CD14-positive monocyte (primary cell): ENCODE data around the gene DNAAF3. TPM values are rescaled to one million over a fixed set of nuclear protein-coding genes. Genes with fewer than 3 reads are reported as not detected.

Experiments used
- DNase-seq, 3 donors: peaks; one replicate each; pipeline ENCODE4 v3.0.0-alpha.2; 2011 to 2022
- H2AFZ ChIP-seq: 2 replicates; pipeline ENCODE4 v1.6.0; 2012; ENCODE audit warnings: mild to moderate bottlenecking, low read depth, low read length, inconsistent platforms; ENCODE audit not compliant: insufficient read depth, poor library complexity, severe bottlenecking
- H3K27ac ChIP-seq, 2 donors: 1 replicate in 1 of 2; 2 replicates in 1 of 2; pipeline ENCODE4 v1.5.1; 2012 to 2013; ENCODE audit warnings: low read length in 2 of 2, control low read depth in 1 of 2, inconsistent platforms in 1 of 2, low read depth in 1 of 2, mild to moderate bottlenecking in 1 of 2
- H3K27me3 ChIP-seq, 2 donors: one replicate each; pipeline versions ENCODE4 v1.6.0 to v1.6.1; 2011 to 2013; ENCODE audit warnings: low read length in 2 of 2; ENCODE audit not compliant: control insufficient read depth in 2 of 2, insufficient read depth in 2 of 2
- H3K36me3 ChIP-seq, 2 donors: replicated peaks in 1 of 2; 1 replicate in 1 of 2; 2 replicates in 1 of 2; pipeline versions ENCODE4 v1.5.1 to v1.6.1; 2012 to 2013; ENCODE audit warnings: low read length in 2 of 2, control low read depth in 1 of 2, inconsistent platforms in 1 of 2, mild to moderate bottlenecking in 1 of 2; ENCODE audit not compliant: insufficient read depth in 2 of 2, control insufficient read depth in 1 of 2
- H3K4me1 ChIP-seq, 2 donors: 1 replicate in 1 of 2; 2 replicates in 1 of 2; pipeline versions ENCODE4 v1.5.1 to v1.6.1; 2012 to 2013; ENCODE audit warnings: low read length in 2 of 2, control low read depth in 1 of 2, inconsistent platforms in 1 of 2, mild to moderate bottlenecking in 1 of 2, moderate library complexity in 1 of 2; ENCODE audit not compliant: insufficient read depth in 2 of 2, control insufficient read depth in 1 of 2
- H3K4me2 ChIP-seq: replicated peaks from 2 replicates; pipeline ENCODE3; 2012; ENCODE audit warnings: low read length, moderate library complexity, mild to moderate bottlenecking; ENCODE audit not compliant: poor library complexity, severe bottlenecking; ENCODE audit errors: extremely low read depth
- H3K4me3 ChIP-seq, 3 experiments: fragments of 200-600 bp in 1 of 3; sonication (generic) in 1 of 3; replicated peaks in 1 of 3; 1 replicate in 2 of 3; 2 replicates in 1 of 3; pipeline ENCODE4 v1.5.1; 2011 to 2013; ENCODE audit warnings: low read length in 3 of 3, mild to moderate bottlenecking in 3 of 3, control low read depth in 2 of 3, low read depth in 2 of 3, inconsistent platforms in 1 of 3, moderate library complexity in 1 of 3
- H3K79me2 ChIP-seq: 2 replicates; pipeline ENCODE4 v1.6.0; 2012; ENCODE audit warnings: mild to moderate bottlenecking, control low read depth, inconsistent platforms, low read length, moderate library complexity; ENCODE audit not compliant: insufficient read depth
- H3K9ac ChIP-seq: 2 replicates; pipeline ENCODE4 v1.6.0; 2017; ENCODE audit warnings: low read length, mild to moderate bottlenecking; ENCODE audit not compliant: insufficient read depth, poor library complexity, severe bottlenecking
- H3K9me3 ChIP-seq, 2 donors: replicated peaks in 1 of 2; 1 replicate in 1 of 2; 2 replicates in 1 of 2; pipeline versions ENCODE4 v1.5.1 to v1.6.1; 2012 to 2013; ENCODE audit warnings: low read length in 2 of 2, control low read depth in 1 of 2; ENCODE audit not compliant: control insufficient read depth in 1 of 2, insufficient read depth in 1 of 2
- H4K20me1 ChIP-seq: 2 replicates; pipeline ENCODE4 v1.6.0; 2012; ENCODE audit warnings: mild to moderate bottlenecking, low read length, control low read depth, moderate library complexity; ENCODE audit not compliant: insufficient read depth
- H3K27ac Mint-ChIP-seq, 7 donors: one replicate each; pipeline ENCODE4 v1.8.0; 2020; ENCODE audit warnings: mild to moderate bottlenecking in 7 of 7, mixed read lengths in 7 of 7, moderate library complexity in 6 of 7, inconsistent platforms in 2 of 7
- H3K27me3 Mint-ChIP-seq, 3 donors: one replicate each; pipeline ENCODE4 v1.8.0; 2021 to 2022; ENCODE audit warnings: low read depth in 3 of 3, mild to moderate bottlenecking in 3 of 3, mixed read lengths in 3 of 3, moderate library complexity in 3 of 3, inconsistent platforms in 1 of 3
- H3K36me3 Mint-ChIP-seq, 2 donors: one replicate each; pipeline ENCODE4 v1.8.0; 2020; ENCODE audit warnings: mixed read lengths in 2 of 2, inconsistent platforms in 1 of 2, mild to moderate bottlenecking in 1 of 2
- H3K4me1 Mint-ChIP-seq: one replicate; pipeline ENCODE4 v1.8.0; 2020; ENCODE audit warnings: mild to moderate bottlenecking, mixed read lengths
- H3K4me3 Mint-ChIP-seq, 2 donors: one replicate each; pipeline ENCODE4 v1.8.0; 2020; ENCODE audit warnings: mild to moderate bottlenecking in 2 of 2, mixed read lengths in 2 of 2, moderate library complexity in 1 of 2
- H3K9me3 Mint-ChIP-seq, 7 donors: one replicate each; pipeline ENCODE4 v1.8.0; 2020 to 2022; ENCODE audit warnings: mixed read lengths in 7 of 7, mild to moderate bottlenecking in 6 of 7, moderate library complexity in 6 of 7, inconsistent platforms in 2 of 7
- WGBS: methylation state at CpG from one replicate; pipeline ENCODE4 v1.1.5; 2013; ENCODE audit warnings: missing lambda C conversion rate; ENCODE audit not compliant: insufficient coverage; 5-methylcytosine and 5-hydroxymethylcytosine counted together
- intact Hi-C, 2 donors: fragments of 100-400 bp; cut with micrococcal nuclease; formaldehyde crosslinking; loops; one replicate each; pipeline versions ENCODE4 v1.15.0 to v1.15.1; 2023
- polyA plus RNA-seq, 3 donors: library from polyadenylated mRNA; depleted of rRNA in 1 of 3; unstranded in 2 of 3; stranded (reverse) in 1 of 3; fragments of 300-500 nt in 2 of 3; fragments of >200 nt in 1 of 3; fragmentation: Illumina TruSeq in 2 of 3; gene quantifications; 1 replicate in 2 of 3; 2 replicates in 1 of 3; pipeline ENCODE4 v1.2.3, GENCODE V29; 2012 to 2021
- TF ChIP-seq, protein P1 (sequence below): fragments of 200-600 bp; IDR thresholded peaks from one replicate; pipeline ENCODE4 v1.8.0; 2022; ENCODE audit warnings: antibody characterized with exemption, mild to moderate bottlenecking

DNAAF3 gene
- polyA plus RNA-seq, 3 donors: 0.19 TPM; not detected in 2

DNA sequence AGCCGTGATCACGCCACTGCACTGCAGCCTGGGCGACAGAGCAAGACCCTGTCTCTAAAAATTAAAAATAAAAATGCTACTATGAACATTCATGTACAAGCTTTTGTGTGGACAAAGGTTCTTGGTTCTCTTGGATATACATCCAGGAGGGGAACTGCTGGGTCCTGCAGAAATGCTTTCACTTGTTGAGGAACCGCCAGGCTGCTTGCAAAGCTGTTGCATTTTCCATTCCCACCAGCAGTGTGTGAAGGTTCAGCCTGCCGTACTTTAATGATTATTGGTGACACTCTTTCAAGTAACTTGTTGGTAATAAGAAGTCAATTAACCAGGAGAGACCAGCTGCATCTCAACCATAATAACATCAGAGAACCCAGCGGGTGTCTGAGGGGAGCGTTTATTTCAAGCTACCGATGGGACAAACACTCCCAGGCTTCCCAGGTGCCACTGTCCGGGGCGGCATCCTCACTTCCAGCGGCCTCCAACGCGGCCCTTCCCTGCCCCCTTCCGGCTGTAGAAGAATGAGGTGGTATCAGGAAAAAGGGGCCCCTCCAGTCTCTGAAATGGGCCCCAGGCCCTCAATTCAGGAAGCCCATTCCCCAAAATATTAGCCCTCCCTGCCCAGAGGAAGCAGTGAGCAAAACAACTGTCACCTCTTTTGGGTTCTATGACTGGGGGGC is 33.8 kb downstream of the DNAAF3 start:
- H2AFZ ChIP-seq: no peak overlapping the region
- TF ChIP-seq, protein P1, sequence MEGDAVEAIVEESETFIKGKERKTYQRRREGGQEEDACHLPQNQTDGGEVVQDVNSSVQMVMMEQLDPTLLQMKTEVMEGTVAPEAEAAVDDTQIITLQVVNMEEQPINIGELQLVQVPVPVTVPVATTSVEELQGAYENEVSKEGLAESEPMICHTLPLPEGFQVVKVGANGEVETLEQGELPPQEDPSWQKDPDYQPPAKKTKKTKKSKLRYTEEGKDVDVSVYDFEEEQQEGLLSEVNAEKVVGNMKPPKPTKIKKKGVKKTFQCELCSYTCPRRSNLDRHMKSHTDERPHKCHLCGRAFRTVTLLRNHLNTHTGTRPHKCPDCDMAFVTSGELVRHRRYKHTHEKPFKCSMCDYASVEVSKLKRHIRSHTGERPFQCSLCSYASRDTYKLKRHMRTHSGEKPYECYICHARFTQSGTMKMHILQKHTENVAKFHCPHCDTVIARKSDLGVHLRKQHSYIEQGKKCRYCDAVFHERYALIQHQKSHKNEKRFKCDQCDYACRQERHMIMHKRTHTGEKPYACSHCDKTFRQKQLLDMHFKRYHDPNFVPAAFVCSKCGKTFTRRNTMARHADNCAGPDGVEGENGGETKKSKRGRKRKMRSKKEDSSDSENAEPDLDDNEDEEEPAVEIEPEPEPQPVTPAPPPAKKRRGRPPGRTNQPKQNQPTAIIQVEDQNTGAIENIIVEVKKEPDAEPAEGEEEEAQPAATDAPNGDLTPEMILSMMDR: no peak
- no peak overlapping the region for H3K27ac ChIP-seq
- H3K9me3 ChIP-seq: no peaks in the 10 kb centered on the region
- intact Hi-C loops: no loop called here
- no peaks in the 10 kb centered on the region for H3K36me3 ChIP-seq
- H3K4me1 ChIP-seq: peaks cover 4 to 6% of the 10 kb centered on the region in 2 donors
- H3K4me3 ChIP-seq: no peak overlapping the region
- H3K9ac ChIP-seq: no peak overlapping the region
- peaks cover 14% of the 10 kb centered on the region for H3K4me1 Mint-ChIP-seq
- peak overlapping the region in 1 of 7 donors; percentile 51 for H3K27ac Mint-ChIP-seq
- no peaks in the 10 kb centered on the region for H3K36me3 Mint-ChIP-seq
- no peak for DNase-seq
- H3K27me3 ChIP-seq: peaks cover 0 to 9% of the 10 kb centered on the region in 2 donors
- peaks cover 0 to 4% (median 0%) of the 10 kb centered on the region in 7 donors for H3K9me3 Mint-ChIP-seq
- H3K79me2 ChIP-seq: no peaks in the 10 kb centered on the region
- peaks cover 34 to 45% (median 38%) of the 10 kb centered on the region in 3 donors for H3K27me3 Mint-ChIP-seq
- no peak overlapping the region for H3K4me2 ChIP-seq
- no peaks in the 10 kb centered on the region for H4K20me1 ChIP-seq
- 51% methylated on average over 3 of the region's 14 CpGs for WGBS
- H3K4me3 Mint-ChIP-seq: no peak overlapping the region

DNA sequence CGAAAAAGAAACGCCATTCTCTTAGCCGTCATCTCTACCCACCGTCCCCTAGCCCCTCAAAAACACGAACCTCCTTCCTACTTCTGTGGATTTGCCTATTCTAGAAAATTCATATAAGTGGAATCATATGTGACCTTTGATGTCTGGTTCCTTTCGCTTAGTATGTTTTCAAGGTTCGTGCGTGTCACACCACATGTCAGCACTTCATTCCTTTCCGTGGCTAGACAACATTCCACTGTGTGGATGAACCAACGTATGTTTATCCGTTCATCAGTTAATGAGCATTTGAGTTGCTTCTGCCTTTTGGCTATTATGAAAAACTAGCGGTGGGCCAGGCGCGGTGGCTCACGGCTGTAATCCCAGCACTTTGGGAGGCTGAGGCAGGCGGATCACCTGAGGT is 35.0 kb downstream of the DNAAF3 start:
- 97% methylated on average over 15 of the region's 16 CpGs for WGBS
- H4K20me1 ChIP-seq: no peaks in the 10 kb centered on the region
- H3K4me2 ChIP-seq: no peak overlapping the region
- H3K79me2 ChIP-seq: no peaks in the 10 kb centered on the region
- DNase-seq: no peak
- no peak overlapping the region for H3K9ac ChIP-seq
- Mint-ChIP-seq H3K27me3 (peaks cover 32 to 50% (median 35%) of the 10 kb centered on the region in 3 donors), H3K4me3 (peak overlapping the region in 1 of 2 donors; percentile 56), H3K4me1 (peaks cover 14% of the 10 kb centered on the region), H3K9me3 (peaks cover 0 to 3% (median 0%) of the 10 kb centered on the region in 7 donors), H3K36me3 (no peaks in the 10 kb centered on the region), H3K27ac (no peak overlapping the region)
- no peak overlapping the region for H3K27ac ChIP-seq
- no peaks in the 10 kb centered on the region for H3K9me3 ChIP-seq
- H2AFZ ChIP-seq: no peak overlapping the region
- H3K4me3 ChIP-seq: no peak overlapping the region
- TF ChIP-seq, protein P1: no peak
- peaks cover 4 to 6% of the 10 kb centered on the region in 2 donors for H3K4me1 ChIP-seq
- intact Hi-C loops: no loop called here
- peaks cover 0 to 9% of the 10 kb centered on the region in 2 donors for H3K27me3 ChIP-seq
- H3K36me3 ChIP-seq: no peaks in the 10 kb centered on the region
